Activated naive CD4-positive, alpha-beta T cell treated with anti-CD3 and anti-CD28 coated beads for 36 hours (primary cell): ENCODE measurements around the gene PHLDB2. TPM values are rescaled to one million over a fixed set of nuclear protein-coding genes. Genes with fewer than 3 reads are reported as not detected.

Experiments
- CTCF ChIA-PET: fragments of 350-600 bp; sonication (Branson Sonifier 250); formaldehyde crosslinking; loops from one replicate; lab custom pipeline; 2021; ENCODE audit warnings: antibody characterized with exemption; lab: Charles Lee
- DNase-seq: peaks from one replicate; pipeline ENCODE4 v3.0.0-alpha.2; 2020
- H3K27ac Mint-ChIP-seq: one replicate; pipeline ENCODE4 v1.8.0; 2021; ENCODE audit warnings: mild to moderate bottlenecking, mixed read lengths
- H3K27me3 Mint-ChIP-seq: one replicate; pipeline ENCODE4 v1.8.0; 2021; ENCODE audit warnings: low read depth, mixed read lengths
- H3K36me3 Mint-ChIP-seq: one replicate; pipeline ENCODE4 v1.8.0; 2021; ENCODE audit warnings: low read depth, mixed read lengths
- H3K4me1 Mint-ChIP-seq: one replicate; pipeline ENCODE4 v1.8.0; 2021; ENCODE audit warnings: low read depth, mixed read lengths
- H3K4me3 Mint-ChIP-seq: one replicate; pipeline ENCODE4 v1.8.0; 2021; ENCODE audit warnings: mild to moderate bottlenecking, moderate library complexity, mixed read lengths
- H3K9me3 Mint-ChIP-seq: one replicate; pipeline ENCODE4 v1.8.0; 2021; ENCODE audit warnings: mixed read lengths
- intact Hi-C: fragments of 100-400 bp; cut with micrococcal nuclease; formaldehyde crosslinking; loops from one replicate; pipeline ENCODE4 v1.15.1; 2023
- total RNA-seq, 2 experiments: library from RNA; stranded (reverse); gene quantifications; one replicate each; pipeline ENCODE4 v1.2.3, GENCODE V29; 2021

PHLDB2 gene
- total RNA-seq, 2 experiments from 2014 or later, result 1.1 TPM

DNA sequence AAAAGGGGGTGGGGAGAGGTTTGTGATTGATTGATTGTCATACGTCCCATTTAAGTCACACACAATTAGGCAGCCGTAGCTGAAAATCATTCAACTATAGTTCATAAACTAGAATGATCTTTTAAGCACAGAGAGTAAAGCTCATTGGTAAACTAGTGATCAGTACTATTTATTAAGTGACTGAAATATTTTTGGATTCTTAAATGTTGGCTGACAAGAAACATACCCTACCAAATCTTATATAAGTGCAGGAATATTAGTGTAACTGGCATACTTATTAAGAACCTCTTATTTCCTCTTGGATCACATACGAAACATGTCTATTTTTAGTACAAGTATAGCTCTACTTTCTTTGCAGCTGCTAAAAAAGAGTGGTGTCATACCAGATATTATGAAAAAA lies 111.3 kb downstream of the PHLDB2 start:
- no peaks in the 10 kb centered on the region for H3K36me3 Mint-ChIP-seq
- peaks cover 2% of the 10 kb centered on the region for H3K27me3 Mint-ChIP-seq
- no peak for DNase-seq
- CTCF ChIA-PET, result interaction anchor here (0.7 to 8.2 kb wide), 11 partner anchors 9 to 262 kb away, joined by 3 to 159 read pairs (median 4); partner anchors contain the start of gene ABHD10
- H3K4me3 Mint-ChIP-seq, result no peak overlapping the region
- intact Hi-C loops, result no loop called here
- H3K27ac Mint-ChIP-seq, result no peak overlapping the region
- H3K9me3 Mint-ChIP-seq, result no peaks in the 10 kb centered on the region
- H3K4me1 Mint-ChIP-seq, result peaks cover 14% of the 10 kb centered on the region

DNA sequence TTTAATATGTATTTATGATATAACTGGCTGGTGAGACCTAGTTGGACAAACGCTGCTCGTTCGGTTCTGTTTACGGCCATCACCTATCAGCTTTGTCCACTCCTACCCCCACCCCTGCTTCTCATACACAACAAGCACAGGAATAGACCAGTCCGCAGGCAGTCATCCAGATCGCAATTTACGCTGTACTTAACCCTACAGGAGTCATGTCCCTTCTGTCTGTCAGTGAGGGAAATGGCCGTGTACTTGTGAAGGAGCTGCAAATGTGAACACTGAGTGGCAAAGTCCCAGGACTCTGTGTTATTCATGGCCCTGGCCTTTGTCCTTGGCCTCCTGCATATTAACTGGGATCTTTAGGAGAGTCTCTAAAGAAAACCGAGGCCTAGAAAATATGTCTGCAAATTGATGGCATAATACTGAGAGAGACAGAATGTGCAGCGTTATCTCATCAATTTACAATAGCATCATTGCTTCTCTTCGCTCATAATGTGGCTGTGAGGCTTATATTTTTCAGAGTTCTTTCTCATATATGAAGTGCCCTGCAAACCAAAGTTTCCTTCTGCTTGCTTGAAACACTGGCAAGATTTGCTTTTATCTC lies 112.6 kb downstream of the PHLDB2 start:
- Mint-ChIP-seq H3K27ac (no peak overlapping the region), H3K4me1 (peaks cover 6% of the 10 kb centered on the region), H3K4me3 (no peak overlapping the region), H3K27me3 (peaks cover 2% of the 10 kb centered on the region), H3K36me3 (no peaks in the 10 kb centered on the region), H3K9me3 (no peaks in the 10 kb centered on the region)
- CTCF ChIA-PET, result interaction anchor here (0.7 to 8.2 kb wide), 5 partner anchors 20 to 294 kb away, joined by 3 to 159 read pairs (median 20); no protein-coding TSS in a partner anchor
- intact Hi-C loops, result no loop called here
- DNase-seq, result no peak

DNA sequence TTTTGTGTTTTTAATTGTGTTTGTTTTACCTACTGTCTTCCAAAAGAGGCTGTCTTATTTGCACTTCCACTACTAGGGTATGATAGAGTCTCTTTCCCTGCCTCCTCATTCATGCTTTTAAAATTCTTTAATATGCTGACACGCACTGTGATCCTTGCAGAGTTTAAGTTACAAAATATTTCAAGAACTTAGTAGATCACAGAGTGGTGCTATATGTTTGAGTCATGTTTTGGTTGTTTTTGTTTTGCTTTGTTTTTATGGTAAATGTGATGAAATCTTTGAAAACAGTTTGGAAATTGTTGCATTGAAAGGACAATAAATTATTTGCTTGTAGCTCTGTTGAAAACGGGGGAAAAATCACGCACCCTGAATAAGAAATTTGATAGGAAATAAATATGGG lies 113.8 kb downstream of the PHLDB2 start:
- intact Hi-C loops, result no loop called here
- Mint-ChIP-seq H3K4me3 (no peak overlapping the region), H3K27me3 (peaks cover 2% of the 10 kb centered on the region), H3K27ac (no peak overlapping the region), H3K36me3 (no peaks in the 10 kb centered on the region), H3K9me3 (no peaks in the 10 kb centered on the region), H3K4me1 (no peaks in the 10 kb centered on the region)
- DNase-seq, result no peak
- CTCF ChIA-PET, result interaction anchor here (1.2 to 3.9 kb wide), 2 partner anchors 17 to 41 kb away, joined by 3 to 20 read pairs; no protein-coding TSS in a partner anchor

DNA sequence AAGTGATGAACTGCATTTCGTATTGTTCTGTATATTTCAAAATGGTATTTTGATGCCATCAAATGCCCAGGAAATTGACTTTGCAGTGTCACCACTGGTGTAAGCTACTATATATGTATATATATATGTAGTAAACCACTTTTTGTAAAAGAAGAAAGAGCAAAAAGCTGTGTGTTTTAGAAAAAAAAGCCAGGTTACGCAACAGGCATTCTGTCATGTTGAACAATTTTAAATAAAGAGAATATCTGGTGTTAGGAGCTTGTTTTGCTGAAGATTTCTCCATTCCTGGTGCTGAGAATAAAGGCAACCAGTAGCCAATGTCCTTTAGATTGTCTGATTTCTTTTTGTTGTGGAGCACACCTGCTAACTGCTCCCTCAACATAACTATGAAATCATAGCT lies 116.1 kb downstream of the PHLDB2 start:
- H3K27ac Mint-ChIP-seq, result no peak overlapping the region
- CTCF ChIA-PET, result interaction anchor here (0.7 to 3.9 kb wide), 4 partner anchors 38 to 306 kb away, joined by 3 to 20 read pairs (median 3); no protein-coding TSS in a partner anchor

DNA sequence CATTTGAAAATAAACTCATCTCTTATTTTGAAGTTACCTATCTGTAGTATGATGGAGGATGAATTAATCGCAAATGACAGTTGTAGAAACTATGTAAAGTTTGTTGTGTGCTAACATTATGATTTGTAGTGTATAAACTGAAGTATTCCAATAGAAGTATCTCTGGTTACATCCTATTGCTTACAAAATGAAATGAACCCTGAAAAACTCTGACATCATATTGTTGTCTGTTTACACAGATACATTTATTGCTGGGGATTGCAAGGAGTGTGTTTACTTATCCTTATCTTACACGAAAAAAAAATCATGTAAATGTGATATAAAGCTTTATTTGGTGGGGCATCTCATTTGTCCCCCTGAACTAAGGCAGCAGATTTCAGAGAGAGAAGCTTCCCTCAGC lies 117.2 kb downstream of the PHLDB2 start:
- CTCF ChIA-PET, result interaction anchor here (2.9 to 4.3 kb wide), 2 partner anchors 9 to 38 kb away, joined by 19 to 49 read pairs; no protein-coding TSS in a partner anchor
- H3K27ac Mint-ChIP-seq, result no peak overlapping the region
- H3K4me1 Mint-ChIP-seq, result peaks cover 17% of the 10 kb centered on the region
- intact Hi-C loops, result loop anchor here (5.0 kb wide), 3 partner anchors 404 to 904 kb away; partner anchors contain the start of genes ATG3, NECTIN3 and SLC35A5
- H3K27me3 Mint-ChIP-seq, result peaks cover 2% of the 10 kb centered on the region
- no peak overlapping the region for H3K4me3 Mint-ChIP-seq
- H3K9me3 Mint-ChIP-seq, result no peaks in the 10 kb centered on the region
- DNase-seq, result no peak
- peaks cover 3% of the 10 kb centered on the region for H3K36me3 Mint-ChIP-seq

More for the DNA sequence above, 116.1 kb downstream of the PHLDB2 start:
- H3K4me3 Mint-ChIP-seq, result no peak overlapping the region
- H3K36me3 Mint-ChIP-seq, result no peaks in the 10 kb centered on the region
- peaks cover 7% of the 10 kb centered on the region for H3K4me1 Mint-ChIP-seq
- intact Hi-C loops, result loop anchor here (5.0 kb wide), 3 partner anchors 403 to 903 kb away; partner anchors contain the start of genes ATG3, NECTIN3 and SLC35A5
- no peaks in the 10 kb centered on the region for H3K9me3 Mint-ChIP-seq
- no peak for DNase-seq
- peaks cover 2% of the 10 kb centered on the region for H3K27me3 Mint-ChIP-seq

DNA sequence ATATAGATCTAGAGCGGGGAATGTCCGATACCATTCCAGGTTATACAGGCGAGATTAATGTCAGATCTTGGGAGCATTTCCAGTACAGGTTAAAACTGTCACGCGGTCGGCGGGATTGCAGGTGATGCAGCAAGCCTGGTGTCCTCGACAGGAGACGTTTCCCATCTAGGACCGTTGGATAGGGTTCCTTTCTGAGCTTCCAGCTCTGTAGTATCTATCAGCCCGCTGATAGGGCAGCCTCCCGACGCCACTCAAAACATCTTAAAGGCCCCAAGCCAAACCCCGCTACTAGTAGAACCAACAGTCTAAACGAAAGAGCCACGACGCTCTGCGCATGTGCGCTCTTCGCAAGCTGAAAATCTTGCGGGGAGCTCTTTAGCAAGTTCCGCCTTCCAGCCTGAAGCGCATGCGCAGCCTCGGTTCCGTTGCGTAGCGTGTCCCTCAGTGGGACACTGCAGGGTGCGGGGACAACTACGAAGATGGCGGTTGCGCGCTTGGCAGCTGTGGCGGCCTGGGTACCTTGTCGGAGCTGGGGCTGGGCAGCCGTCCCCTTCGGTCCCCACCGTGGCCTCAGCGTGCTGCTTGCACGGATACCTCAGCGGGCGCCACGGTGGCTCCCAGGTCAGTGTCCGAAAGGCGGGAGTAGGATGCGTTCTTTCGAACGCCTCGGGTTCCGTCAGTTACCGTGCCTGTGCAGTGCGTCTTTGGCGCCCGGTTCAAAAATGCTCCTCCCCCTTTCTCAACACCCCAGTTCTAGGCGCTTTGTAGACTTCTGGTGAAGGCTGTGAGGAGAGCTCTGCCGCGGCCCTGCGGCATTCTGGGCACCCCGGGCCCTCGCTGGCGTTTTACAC lies 119.7 kb downstream of the PHLDB2 start, which contains the start of gene ABHD10:
Gene ABHD10, plus strand, starts transcription at position 444 of the 851 bp plus-strand sequence. Its CDS starts 36 bp downstream, at position 480.
- H3K27ac Mint-ChIP-seq, result peak within 1 kb of the TSS; percentile 89
- peaks cover 6% of the 10 kb centered on the region for H3K36me3 Mint-ChIP-seq
- no peaks in the 10 kb centered on the region for H3K27me3 Mint-ChIP-seq
- peak; percentile 98 for DNase-seq
- no peaks in the 10 kb centered on the region for H3K9me3 Mint-ChIP-seq
- peak within 1 kb of the TSS; percentile 87 for H3K4me3 Mint-ChIP-seq
- CTCF ChIA-PET, result interaction anchor here (0.5 to 4.3 kb wide), 11 partner anchors 8 to 360 kb away, joined by 3 to 49 read pairs (median 4); no protein-coding TSS in a partner anchor
- peaks cover 39% of the 10 kb centered on the region for H3K4me1 Mint-ChIP-seq
- intact Hi-C loops, result loop anchor here (1.0 to 5.0 kb wide), 7 partner anchors 23 to 907 kb away; partner anchors contain the start of genes ATG3, CD96, NECTIN3 and SLC35A5

DNA sequence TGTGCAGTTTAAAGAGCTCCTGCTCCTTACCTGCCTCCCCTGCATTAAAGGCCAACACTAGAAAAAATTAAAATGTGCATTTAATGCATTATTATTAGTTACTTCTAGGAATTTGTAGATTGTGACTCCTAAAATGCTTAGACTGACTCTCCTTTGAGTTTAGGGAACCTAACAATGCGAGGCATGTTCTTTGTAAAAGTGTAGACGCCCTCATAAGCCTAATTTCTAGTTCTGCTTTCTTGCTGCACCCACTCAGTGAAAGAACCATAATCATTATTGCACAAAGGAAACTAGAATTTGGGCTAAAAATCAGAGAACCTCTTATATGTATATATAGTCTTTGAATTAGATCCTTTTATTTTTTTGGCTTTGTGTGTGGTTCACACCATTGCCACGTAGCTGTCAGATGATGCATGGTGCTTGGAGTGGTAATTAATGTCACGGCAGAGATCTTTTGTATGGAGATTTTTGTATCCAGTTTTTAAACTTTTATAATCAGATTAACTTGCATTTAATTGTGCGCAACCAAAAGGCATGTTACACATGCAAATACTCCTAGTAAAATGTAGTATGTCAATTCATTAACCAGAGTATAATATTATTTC lies 120.5 kb downstream of the PHLDB2 start:
- peaks cover 45% of the 10 kb centered on the region for H3K4me1 Mint-ChIP-seq

DNA sequence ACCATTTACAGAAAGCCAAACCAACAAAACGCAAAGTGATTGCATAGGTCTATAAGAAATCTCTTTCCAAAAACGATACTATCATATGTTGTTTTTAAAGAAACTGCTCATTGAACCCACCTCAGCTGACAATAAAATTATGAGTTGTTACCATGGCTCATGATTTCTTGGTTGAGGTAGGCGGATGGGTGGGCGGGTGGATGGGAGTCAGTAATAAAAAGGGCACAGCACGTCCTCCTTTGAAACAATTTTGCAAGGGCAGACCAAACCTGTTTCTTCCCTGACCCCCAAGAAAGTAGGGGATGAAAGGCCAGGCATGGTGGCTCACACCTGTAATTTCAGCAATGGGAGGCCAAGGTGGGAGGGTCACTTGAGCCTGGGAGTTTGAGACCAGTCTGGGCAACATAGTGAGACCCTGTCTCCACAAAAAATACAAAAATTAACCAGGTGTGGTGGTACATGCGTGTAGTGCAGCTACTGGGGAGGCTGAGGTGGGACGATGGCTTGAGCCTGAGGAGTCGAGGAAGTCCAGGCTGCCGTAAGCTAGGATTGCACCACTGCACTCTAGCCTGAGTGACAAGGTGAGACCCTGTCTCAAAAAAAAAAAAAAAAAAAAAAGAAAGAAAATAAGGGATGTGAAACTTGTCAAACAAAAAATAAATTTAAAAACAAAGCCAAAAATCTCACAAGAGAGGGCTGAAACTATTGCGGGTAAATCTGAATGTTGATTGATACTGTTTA lies 121.8 kb downstream of the PHLDB2 start:
- Mint-ChIP-seq H3K27ac (no peak overlapping the region), H3K36me3 (peaks cover 11% of the 10 kb centered on the region), H3K27me3 (no peaks in the 10 kb centered on the region), H3K4me3 (peak overlapping the region; percentile 44), H3K9me3 (no peaks in the 10 kb centered on the region), H3K4me1 (peaks cover 58% of the 10 kb centered on the region)
- intact Hi-C loops, result loop anchor here (10.0 kb wide), 1 partner anchor 324 kb away; no protein-coding TSS in a partner anchor
- CTCF ChIA-PET, result interaction anchor here (1.4 to 2.6 kb wide), 3 partner anchors 8 to 33 kb away, joined by 4 to 15 read pairs (median 14); no protein-coding TSS in a partner anchor
- DNase-seq, result peak; percentile 28

More for the DNA sequence above, 120.5 kb downstream of the PHLDB2 start:
- Mint-ChIP-seq H3K27ac (peak overlapping the region; percentile 89), H3K9me3 (no peaks in the 10 kb centered on the region), H3K27me3 (no peaks in the 10 kb centered on the region), H3K4me3 (peak overlapping the region; percentile 87), H3K36me3 (peaks cover 9% of the 10 kb centered on the region)
- intact Hi-C loops, result loop anchor here (1.0 to 10.0 kb wide), 7 partner anchors 96 to 907 kb away; partner anchors contain the start of genes ATG3, CD96, NECTIN3 and SLC35A5
- CTCF ChIA-PET, result interaction anchor here (0.5 to 4.3 kb wide), 10 partner anchors 9 to 361 kb away, joined by 3 to 49 read pairs (median 4); no protein-coding TSS in a partner anchor
- no peak for DNase-seq

DNA sequence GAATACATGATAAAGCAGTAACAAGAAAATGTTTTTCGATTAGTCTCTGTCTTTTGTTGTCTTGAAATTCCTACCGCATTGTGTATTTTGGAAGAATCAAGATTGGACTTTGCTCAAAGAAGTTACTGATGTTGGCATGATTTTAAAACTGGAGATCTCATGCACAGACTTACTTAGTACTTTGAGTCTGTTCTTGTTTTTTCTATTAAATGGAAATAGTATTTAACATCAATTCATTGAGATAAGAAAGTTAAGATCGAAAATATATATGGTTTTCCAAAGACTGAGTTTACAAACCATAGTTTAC lies 122.3 kb downstream of the PHLDB2 start:
- CTCF ChIA-PET, result interaction anchor here (1.4 to 2.6 kb wide), 2 partner anchors 11 to 32 kb away, joined by 4 to 15 read pairs; no protein-coding TSS in a partner anchor
- Mint-ChIP-seq H3K36me3 (peaks cover 14% of the 10 kb centered on the region), H3K4me3 (peak overlapping the region; percentile 11), H3K27me3 (no peaks in the 10 kb centered on the region), H3K27ac (no peak overlapping the region), H3K9me3 (no peaks in the 10 kb centered on the region), H3K4me1 (peaks cover 59% of the 10 kb centered on the region)
- intact Hi-C loops, result loop anchor here (10.0 kb wide), 1 partner anchor 323 kb away; no protein-coding TSS in a partner anchor
- no peak for DNase-seq

DNA sequence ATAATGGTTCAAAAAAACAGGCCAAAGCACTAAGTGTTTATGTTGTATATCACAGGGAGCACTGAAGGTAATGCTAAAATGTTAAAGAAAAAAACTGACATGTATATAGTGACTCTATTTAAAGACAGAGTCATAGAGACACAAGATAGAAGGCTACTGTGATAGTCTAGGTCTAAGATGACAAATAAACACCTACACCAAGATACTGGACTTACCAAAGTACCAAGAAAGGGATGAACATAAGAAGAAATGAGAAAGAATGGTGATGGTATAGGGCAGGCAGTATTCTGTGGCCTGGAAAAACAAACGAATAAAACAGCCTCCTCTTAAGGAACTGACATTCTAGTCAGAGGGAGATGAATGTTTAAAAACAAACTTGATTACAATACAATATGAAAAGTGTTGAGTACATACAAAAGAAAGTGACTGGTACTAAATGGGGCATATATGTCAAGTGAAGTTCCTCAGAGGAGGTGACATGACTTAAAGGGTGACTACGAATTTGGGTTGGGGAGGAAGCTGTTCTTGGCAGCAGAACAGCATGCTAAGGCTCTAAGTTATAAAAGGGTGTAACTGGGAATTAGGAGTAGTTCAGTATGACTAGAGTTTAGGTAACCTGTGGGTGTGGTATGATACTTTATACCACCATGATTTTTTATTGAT lies 125.7 kb downstream of the PHLDB2 start:
- no peaks in the 10 kb centered on the region for H3K9me3 Mint-ChIP-seq
- DNase-seq, result no peak
- intact Hi-C loops, result loop anchor here (10.0 kb wide), 1 partner anchor 320 kb away; no protein-coding TSS in a partner anchor
- H3K4me1 Mint-ChIP-seq, result peaks cover 64% of the 10 kb centered on the region
- H3K4me3 Mint-ChIP-seq, result no peak overlapping the region
- peaks cover 36% of the 10 kb centered on the region for H3K36me3 Mint-ChIP-seq
- H3K27ac Mint-ChIP-seq, result peak overlapping the region; percentile 21
- H3K27me3 Mint-ChIP-seq, result no peaks in the 10 kb centered on the region
- CTCF ChIA-PET, result interaction anchor here (20.8 kb wide), 1 partner anchor 30 kb away, joined by 454 read pairs; no protein-coding TSS in a partner anchor
